ENCODE measurements around the gene KHDRBS2. TPM values are rescaled to one million over a fixed set of nuclear protein-coding genes. Genes with fewer than 3 reads are reported as not detected.

KHDRBS2 gene
- total RNA-seq, 1 experiment from 2014 or later: not detected

- CTCF ChIA-PET: no interaction called here
- Histone ChIP-seq H3K9me3 (ENCODE audit: insufficient read depth, low read depth) (no peaks in the 10 kb centered on the region), H3K4me3 (no peak overlapping the region), H3K27me3 (ENCODE audit: insufficient read depth, low read depth) (no peaks in the 10 kb centered on the region), H3K79me2 (ENCODE audit: low read depth) (no peaks in the 10 kb centered on the region), H3K27ac (no peak overlapping the region), H4K20me1 (ENCODE audit: insufficient read depth) (no peaks in the 10 kb centered on the region), H3F3A (ENCODE audit: insufficient read depth, low read depth) (no peaks in the 10 kb centered on the region), H3K9me2 (ENCODE audit: insufficient read depth) (no peaks in the 10 kb centered on the region), H2AFZ (no peak overlapping the region), H3K4me1 (replicated peaks; ENCODE audit: insufficient read depth) (no peaks in the 10 kb centered on the region), H3K4me2 (no peak overlapping the region), H3K36me3 (ENCODE audit: low read depth) (no peaks in the 10 kb centered on the region)
- intact Hi-C loops (cut with micrococcal nuclease; ENCODE audit: unreplicated experiment): no loop called here
- DNase-seq: no peak
- no peak for TF ChIP-seq CTCF (conservative IDR thresholded peaks at IDR 0.05)
- TF ChIP-seq EZH2 (IDR thresholded peaks at IDR 0.05; ENCODE audit: low read depth): no peak
- POLR2A ChIA-PET (ENCODE audit: unreplicated experiment): no interaction called here
- no TSS peak for BruUV-seq (replicated peaks)
Measured at GRCh38 chr6:61947311-61947947, 338.6 kb downstream of the KHDRBS2 start.

GRCh38 chr6:61940919-61941318 lies 345.1 kb downstream of the KHDRBS2 start:
- ChIA-PET POLR2A (ENCODE audit: unreplicated experiment) (no interaction called here), CTCF (no interaction called here)
- Histone ChIP-seq H3K9me3 (ENCODE audit: insufficient read depth, low read depth) (no peaks in the 10 kb centered on the region), H3K4me1 (replicated peaks; ENCODE audit: insufficient read depth) (no peaks in the 10 kb centered on the region), H3K4me2 (no peak overlapping the region), H3K36me3 (ENCODE audit: low read depth) (no peaks in the 10 kb centered on the region), H3F3A (ENCODE audit: insufficient read depth, low read depth) (no peaks in the 10 kb centered on the region), H3K27ac (no peak overlapping the region), H3K79me2 (ENCODE audit: low read depth) (no peaks in the 10 kb centered on the region), H3K4me3 (no peak overlapping the region), H4K20me1 (ENCODE audit: insufficient read depth) (no peaks in the 10 kb centered on the region), H2AFZ (no peak overlapping the region), H3K27me3 (ENCODE audit: insufficient read depth, low read depth) (no peaks in the 10 kb centered on the region), H3K9me2 (ENCODE audit: insufficient read depth) (no peaks in the 10 kb centered on the region)
- no peak for DNase-seq
- TF ChIP-seq CTCF (conservative IDR thresholded peaks at IDR 0.05): no peak
- intact Hi-C loops (cut with micrococcal nuclease; ENCODE audit: unreplicated experiment): no loop called here
- no TSS peak for BruUV-seq (replicated peaks)

GRCh38 chr6:61935242-61935846 lies 350.7 kb downstream of the KHDRBS2 start:
- no peaks in the 10 kb centered on the region for H3K79me2 ChIP-seq (ENCODE audit: low read depth)
- H3K4me2 ChIP-seq: no peak overlapping the region
- H3K36me3 ChIP-seq (ENCODE audit: low read depth): no peaks in the 10 kb centered on the region
- H2AFZ ChIP-seq: no peak overlapping the region
- H4K20me1 ChIP-seq (ENCODE audit: insufficient read depth): no peaks in the 10 kb centered on the region
- intact Hi-C loops (cut with micrococcal nuclease; ENCODE audit: unreplicated experiment): no loop called here
- ChIA-PET POLR2A (ENCODE audit: unreplicated experiment) (no interaction called here), CTCF (no interaction called here)
- H3K27me3 ChIP-seq (ENCODE audit: insufficient read depth, low read depth): no peaks in the 10 kb centered on the region
- no peaks in the 10 kb centered on the region for H3K4me1 ChIP-seq (replicated peaks; ENCODE audit: insufficient read depth)
- no peak for DNase-seq
- no peak overlapping the region for H3K27ac ChIP-seq
- H3K9me2 ChIP-seq (ENCODE audit: insufficient read depth): no peaks in the 10 kb centered on the region
- no TSS peak for BruUV-seq (replicated peaks)
- no peak for TF ChIP-seq CTCF (conservative IDR thresholded peaks at IDR 0.05)
- TF ChIP-seq EZH2 (IDR thresholded peaks at IDR 0.05; ENCODE audit: low read depth): no peak
- no peaks in the 10 kb centered on the region for H3K9me3 ChIP-seq (ENCODE audit: insufficient read depth, low read depth)
- H3F3A ChIP-seq (ENCODE audit: insufficient read depth, low read depth): no peaks in the 10 kb centered on the region
- no peak overlapping the region for H3K4me3 ChIP-seq

Measured in PC-9 (cell line).